Prostate gland (tissue), 2 donors: ENCODE data around the gene SCEL. TPM values are rescaled to one million over a fixed set of nuclear protein-coding genes. Genes with fewer than 3 reads are reported as not detected.

Experiments
- DNase-seq: peaks from one replicate; pipeline ENCODE4 v3.0.0-alpha.2; 2019; ENCODE audit warnings: low spot score
- H3K27ac ChIP-seq, 2 donors: fragments of 200-600 bp; sonication (generic); 2 replicates each; pipeline ENCODE4 v1.5.1; 2017 to 2019
- H3K27me3 ChIP-seq: fragments of 200-600 bp; sonication (generic); replicated peaks from 2 replicates; pipeline ENCODE4 v1.5.1; 2019; ENCODE audit not compliant: insufficient read depth
- H3K36me3 ChIP-seq, 2 donors: fragments of 200-600 bp; sonication (generic); 1 replicate in 1 of 2; 2 replicates in 1 of 2; pipeline versions ENCODE4 v1.5.1 to v1.8.1; 2017 to 2019
- H3K4me1 ChIP-seq: fragments of 200-600 bp; sonication (generic); replicated peaks from 2 replicates; pipeline ENCODE4 v1.5.1; 2019
- H3K4me3 ChIP-seq, 2 donors: fragments of 200-600 bp; sonication (generic); 2 replicates each; pipeline ENCODE4 v1.5.1; 2017 to 2019
- H3K9me3 ChIP-seq: fragments of 200-600 bp; sonication (generic); 2 replicates; pipeline ENCODE4 v1.5.1; 2017
- CTCF ChIP-seq, 4 experiments: fragments of 200-600 bp in 2 of 4; fragments of 450-650 bp in 2 of 4; sonication (generic) in 2 of 4; IDR thresholded peaks; 1 replicate in 3 of 4; 2 replicates in 1 of 4; pipeline ENCODE4 v1.5.1; 2016 to 2019; ENCODE audit warnings: antibody characterized with exemption in 4 of 4, mild to moderate bottlenecking in 2 of 4, moderate library complexity in 2 of 4
- POLR2A ChIP-seq: fragments of 450-650 bp; IDR thresholded peaks from one replicate; pipeline ENCODE4 v1.6.1; 2016; ENCODE audit warnings: antibody characterized with exemption, mild to moderate bottlenecking
- POLR2AphosphoS5 ChIP-seq: sonication (generic); formaldehyde crosslinking; IDR thresholded peaks from one replicate; pipeline ENCODE4 v1.6.1; 2017; ENCODE audit warnings: antibody characterized with exemption
- WGBS: methylation state at CpG from one replicate; pipeline ENCODE4 v1.1.5; 2018; 5-methylcytosine and 5-hydroxymethylcytosine counted together
- intact Hi-C: fragments of 100-400 bp; cut with DNase I; formaldehyde crosslinking; loops from one replicate; pipeline ENCODE4 v1.14.2; 2022
- total RNA-seq, 2 donors: library from RNA; depleted of rRNA; stranded (reverse); fragments of >200 nt; gene quantifications; one replicate each; pipeline ENCODE4 v1.1.0, GENCODE V29; 2016

The SCEL gene
- total RNA-seq, 2 donors from 2014 or later, result 0.09 to 2.3 TPM

DNA sequence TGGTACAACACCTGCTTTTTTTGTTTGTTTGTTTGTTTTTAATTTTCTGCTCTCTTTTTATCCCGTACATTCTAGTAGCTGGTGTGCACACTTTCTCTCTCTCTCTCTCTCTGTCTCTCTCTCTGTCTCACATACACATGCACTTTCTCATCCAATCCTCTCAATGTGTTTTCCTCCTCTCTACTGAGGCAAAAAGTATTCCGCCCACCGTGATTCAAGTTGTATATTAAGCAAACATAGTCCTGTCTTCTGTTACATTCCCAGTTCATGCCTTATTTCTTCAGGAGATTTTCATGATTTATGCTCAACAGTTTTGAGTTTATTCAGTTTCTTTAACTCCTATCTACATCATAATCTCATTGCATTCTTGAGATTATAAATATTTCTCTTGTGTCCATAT lies 38.2 kb upstream of the SCEL start:
- intact Hi-C loops, result no loop called here
- no peaks in the 10 kb centered on the region for H3K27me3 ChIP-seq
- no peaks in the 10 kb centered on the region for H3K36me3 ChIP-seq
- no peaks in the 10 kb centered on the region for H3K4me1 ChIP-seq
- TF ChIP-seq POLR2AphosphoS5 (no peak), CTCF (IDR thresholded peaks at IDR 0.05) (no peak), POLR2A (no peak)
- H3K4me3 ChIP-seq, result no peak overlapping the region
- no peak overlapping the region for H3K27ac ChIP-seq
- H3K9me3 ChIP-seq, result no peaks in the 10 kb centered on the region
- 70% methylated on average over 3 of the region's 3 CpGs for WGBS
- no peak for DNase-seq

- intact Hi-C loops, result no loop called here
Measured at GRCh38 chr13:77497835-77498234, 37.7 kb upstream of the SCEL start.

GRCh38 chr13:77502104-77502720 lies 33.3 kb upstream of the SCEL start:
- DNase-seq, result no peak
- Histone ChIP-seq H3K9me3 (no peaks in the 10 kb centered on the region), H3K4me1 (no peaks in the 10 kb centered on the region), H3K36me3 (no peaks in the 10 kb centered on the region), H3K27me3 (no peaks in the 10 kb centered on the region), H3K27ac (no peak overlapping the region), H3K4me3 (no peak overlapping the region)
- intact Hi-C loops, result no loop called here
- TF ChIP-seq CTCF (IDR thresholded peaks at IDR 0.05) (no peak), POLR2A (no peak), POLR2AphosphoS5 (no peak)
- WGBS, result 86% methylated on average over 4 of the region's 4 CpGs

More at GRCh38 chr13:77497835-77498234, 37.7 kb upstream of the SCEL start:
- H3K27ac ChIP-seq, result no peak overlapping the region
- no peaks in the 10 kb centered on the region for H3K36me3 ChIP-seq
- no peak for DNase-seq
- no peaks in the 10 kb centered on the region for H3K9me3 ChIP-seq
- H3K4me1 ChIP-seq, result no peaks in the 10 kb centered on the region
- no peaks in the 10 kb centered on the region for H3K27me3 ChIP-seq
- no peak for TF ChIP-seq POLR2A
- TF ChIP-seq POLR2AphosphoS5, result no peak
- TF ChIP-seq CTCF (IDR thresholded peaks at IDR 0.05), result no peak
- H3K4me3 ChIP-seq, result no peak overlapping the region

DNA sequence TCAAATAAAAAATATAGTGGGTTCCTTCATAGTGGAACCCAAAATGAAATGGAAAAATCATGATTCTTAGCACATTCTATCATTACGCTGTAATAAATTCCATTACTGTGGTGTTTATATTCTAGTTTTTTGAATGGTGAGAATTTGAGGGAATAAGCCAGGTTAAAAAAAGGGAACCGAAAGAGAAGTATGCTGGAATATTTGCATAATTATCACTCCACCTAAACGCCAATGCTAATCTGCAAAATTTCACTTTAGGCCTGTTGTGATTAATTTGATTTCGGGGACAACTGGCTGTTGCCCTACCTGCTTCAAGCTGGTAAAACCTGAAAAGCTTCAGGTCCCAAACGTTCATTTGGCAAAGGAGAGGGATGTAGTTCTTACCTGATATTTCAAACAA lies 32.1 kb upstream of the SCEL start:
- peaks cover 8% of the 10 kb centered on the region for H3K4me1 ChIP-seq
- TF ChIP-seq POLR2AphosphoS5, result no peak
- no peak for TF ChIP-seq CTCF (IDR thresholded peaks at IDR 0.05)
- no peak for TF ChIP-seq POLR2A
- H3K27me3 ChIP-seq, result no peaks in the 10 kb centered on the region
- no peak for DNase-seq
- no peak overlapping the region for H3K27ac ChIP-seq
- H3K9me3 ChIP-seq, result no peaks in the 10 kb centered on the region
- no peaks in the 10 kb centered on the region for H3K36me3 ChIP-seq
- intact Hi-C loops, result no loop called here
- H3K4me3 ChIP-seq, result no peak overlapping the region
- WGBS, result 86% methylated on average over 5 of the region's 5 CpGs

GRCh38 chr13:77506874-77507273 lies 28.6 kb upstream of the SCEL start:
- no peak for DNase-seq
- TF ChIP-seq POLR2A (no peak), CTCF (IDR thresholded peaks at IDR 0.05) (peak in 1 of 4 experiments; percentile 29), POLR2AphosphoS5 (no peak)
- intact Hi-C loops, result no loop called here
- H3K4me1 ChIP-seq, result peaks cover 9% of the 10 kb centered on the region
- no peaks in the 10 kb centered on the region for H3K27me3 ChIP-seq
- H3K4me3 ChIP-seq, result no peak overlapping the region
- no peaks in the 10 kb centered on the region for H3K9me3 ChIP-seq
- no peak overlapping the region for H3K27ac ChIP-seq
- no peaks in the 10 kb centered on the region for H3K36me3 ChIP-seq
- 94% methylated on average over 3 of the region's 3 CpGs for WGBS
